GM21423 (cell line): ENCODE data around the gene FGF2.

Source experiments
- ATAC-seq: cut with Tn5 transposase; IDR thresholded peaks from one replicate; pipeline ENCODE4 v1.9.1; 2021; ENCODE audit warnings: mild to moderate bottlenecking, moderate library complexity; ENCODE audit not compliant: unreplicated experiment

Gene FGF2

DNA sequence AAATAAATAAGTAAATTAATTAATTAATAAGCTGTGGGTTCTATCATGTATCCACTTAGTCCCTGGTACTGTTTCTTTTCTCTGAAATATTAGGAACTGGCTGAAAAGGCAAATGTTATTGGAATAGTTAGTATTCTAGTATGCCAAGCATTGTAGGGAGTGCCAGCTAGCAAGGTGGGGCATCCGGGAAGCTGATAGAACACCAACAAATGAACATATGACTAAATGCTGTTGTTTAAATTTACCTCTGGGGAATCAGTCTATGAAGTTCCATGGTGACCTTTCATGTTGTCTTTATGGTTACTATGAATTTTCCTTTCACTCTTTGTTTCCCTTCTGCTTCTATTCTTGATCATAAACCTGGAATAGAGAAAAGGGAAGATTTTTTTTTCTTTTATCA lies 63.1 kb downstream of the FGF2 start:
- no peak for ATAC-seq

DNA sequence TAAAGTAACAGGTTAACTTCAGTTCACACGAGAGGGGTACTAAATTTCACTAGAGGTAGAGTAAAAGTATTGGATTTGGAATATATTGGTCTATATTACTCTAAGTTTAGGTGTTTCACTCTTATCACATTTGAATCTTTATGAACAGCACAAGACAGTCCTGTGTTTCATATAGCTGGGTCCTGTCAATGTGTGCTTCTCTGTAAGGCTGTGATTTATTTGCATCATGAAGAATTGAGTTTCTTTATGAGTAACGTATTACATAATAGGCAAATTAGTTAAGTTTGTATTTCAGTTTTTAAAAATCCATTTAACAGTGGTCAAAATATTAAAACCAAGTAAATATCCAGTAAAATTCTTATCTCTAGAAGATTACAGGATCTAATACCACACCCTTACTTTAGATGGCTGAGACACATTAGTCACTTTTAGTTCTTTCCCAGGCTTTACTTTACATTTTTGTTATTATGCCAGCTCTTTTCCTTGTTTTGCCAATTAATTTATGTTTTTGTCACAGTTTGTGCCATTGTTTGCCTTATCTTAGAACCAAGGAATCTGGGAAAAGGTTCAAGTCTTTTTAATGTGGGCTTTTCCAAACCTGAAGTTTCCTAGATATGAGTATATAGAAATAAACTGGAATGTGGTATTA lies 63.6 kb downstream of the FGF2 start:
- no peak for ATAC-seq

DNA sequence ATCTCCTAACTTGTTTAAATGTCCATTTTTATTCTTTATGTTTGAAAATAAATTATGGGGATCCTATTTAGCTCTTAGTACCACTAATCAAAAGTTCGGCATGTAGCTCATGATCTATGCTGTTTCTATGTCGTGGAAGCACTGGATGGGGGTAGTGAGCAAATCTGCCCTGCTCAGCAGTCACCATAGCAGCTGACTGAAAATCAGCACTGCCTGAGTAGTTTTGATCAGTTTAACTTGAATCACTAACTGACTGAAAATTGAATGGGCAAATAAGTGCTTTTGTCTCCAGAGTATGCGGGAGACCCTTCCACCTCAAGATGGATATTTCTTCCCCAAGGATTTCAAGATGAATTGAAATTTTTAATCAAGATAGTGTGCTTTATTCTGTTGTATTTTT lies 68.2 kb downstream of the FGF2 start:
- ATAC-seq: no peak

DNA sequence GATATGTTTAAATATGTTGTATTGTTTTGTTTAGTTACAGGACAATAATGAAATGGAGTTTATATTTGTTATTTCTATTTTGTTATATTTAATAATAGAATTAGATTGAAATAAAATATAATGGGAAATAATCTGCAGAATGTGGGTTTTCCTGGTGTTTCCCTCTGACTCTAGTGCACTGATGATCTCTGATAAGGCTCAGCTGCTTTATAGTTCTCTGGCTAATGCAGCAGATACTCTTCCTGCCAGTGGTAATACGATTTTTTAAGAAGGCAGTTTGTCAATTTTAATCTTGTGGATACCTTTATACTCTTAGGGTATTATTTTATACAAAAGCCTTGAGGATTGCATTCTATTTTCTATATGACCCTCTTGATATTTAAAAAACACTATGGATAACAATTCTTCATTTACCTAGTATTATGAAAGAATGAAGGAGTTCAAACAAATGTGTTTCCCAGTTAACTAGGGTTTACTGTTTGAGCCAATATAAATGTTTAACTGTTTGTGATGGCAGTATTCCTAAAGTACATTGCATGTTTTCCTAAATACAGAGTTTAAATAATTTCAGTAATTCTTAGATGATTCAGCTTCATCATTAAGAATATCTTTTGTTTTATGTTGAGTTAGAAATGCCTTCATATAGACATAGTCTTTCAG lies 68.8 kb downstream of the FGF2 start:
- ATAC-seq: no peak

DNA sequence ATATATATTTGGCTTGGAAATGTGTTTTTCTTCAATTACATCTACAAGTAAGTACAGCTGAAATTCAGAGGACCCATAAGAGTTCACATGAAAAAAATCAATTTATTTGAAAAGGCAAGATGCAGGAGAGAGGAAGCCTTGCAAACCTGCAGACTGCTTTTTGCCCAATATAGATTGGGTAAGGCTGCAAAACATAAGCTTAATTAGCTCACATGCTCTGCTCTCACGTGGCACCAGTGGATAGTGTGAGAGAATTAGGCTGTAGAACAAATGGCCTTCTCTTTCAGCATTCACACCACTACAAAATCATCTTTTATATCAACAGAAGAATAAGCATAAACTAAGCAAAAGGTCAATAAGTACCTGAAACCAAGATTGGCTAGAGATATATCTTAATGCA lies 69.6 kb downstream of the FGF2 start:
- no peak for ATAC-seq

DNA sequence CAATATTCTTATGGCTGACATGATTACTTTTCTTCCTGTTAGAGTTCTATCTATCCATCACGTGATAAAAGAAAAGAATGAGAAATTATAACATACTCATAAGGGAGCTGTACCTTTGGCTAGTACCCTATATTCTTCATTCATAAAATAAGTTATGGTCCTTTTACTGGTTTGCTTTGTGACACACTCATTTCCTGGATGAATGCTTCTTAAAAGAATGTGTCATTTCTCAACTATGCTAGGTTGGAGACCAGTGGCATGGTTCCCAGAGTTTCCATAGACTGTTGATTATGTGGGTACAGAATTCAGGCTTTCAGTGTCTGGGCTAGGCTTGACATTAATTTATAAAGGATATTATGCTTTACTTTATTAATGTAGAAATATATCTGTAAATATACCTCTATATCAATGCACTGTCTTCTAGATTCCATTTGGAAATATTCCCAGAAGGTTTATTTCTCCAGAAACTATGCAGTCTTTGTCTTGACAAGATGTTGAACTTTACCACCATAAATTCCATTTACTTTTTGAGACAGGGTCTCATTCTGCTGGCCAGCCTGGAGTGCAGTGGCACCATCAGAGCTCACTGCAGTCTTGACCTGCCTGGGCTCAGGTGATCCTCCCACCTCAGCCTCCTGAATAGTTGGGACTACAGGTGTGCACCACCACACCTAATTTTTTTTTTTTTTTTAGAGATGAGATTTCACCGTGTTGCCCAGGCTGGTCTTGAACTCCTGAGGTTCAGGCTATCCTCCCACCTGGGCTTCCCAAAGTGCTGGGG lies 71.9 kb downstream of the FGF2 start:
- ATAC-seq: no peak

DNA sequence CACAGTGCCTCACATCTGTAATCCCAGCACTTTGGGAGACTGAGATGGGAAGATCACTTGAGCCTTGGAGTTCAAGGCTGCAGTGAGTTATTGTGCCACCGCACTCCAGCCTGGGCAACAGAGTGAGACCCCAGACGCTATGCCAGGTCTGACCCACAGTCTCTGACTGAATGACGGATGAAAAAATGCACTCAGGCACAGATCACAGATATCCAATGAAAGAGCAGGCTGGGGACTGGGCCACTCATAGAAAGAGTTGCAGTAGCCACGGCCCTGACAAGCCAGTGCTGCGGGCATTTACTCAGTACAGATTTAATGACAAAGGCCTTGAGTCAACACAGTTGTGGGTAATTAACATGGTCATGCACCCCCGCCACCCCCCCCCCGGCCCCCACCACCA lies 73.1 kb downstream of the FGF2 start:
- ATAC-seq: no peak

DNA sequence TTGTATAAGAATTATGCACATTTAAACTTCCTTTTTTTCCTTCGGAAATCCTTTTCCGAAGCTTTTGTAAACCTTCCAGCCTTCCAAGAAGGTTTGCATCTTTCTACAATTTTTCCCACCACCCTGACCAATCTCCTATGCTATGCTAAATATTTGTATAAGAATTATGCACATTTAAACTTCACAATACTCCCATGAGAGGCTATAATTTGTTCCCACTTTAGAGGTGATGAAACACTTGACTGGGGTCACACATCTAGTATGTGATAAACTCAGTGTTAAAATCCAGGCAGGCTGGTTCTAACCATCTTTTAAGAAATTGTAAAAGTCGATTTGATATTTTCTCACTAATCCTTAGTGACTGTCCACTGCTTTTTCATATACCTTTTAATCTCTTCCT lies 73.7 kb downstream of the FGF2 start:
- no peak for ATAC-seq

DNA sequence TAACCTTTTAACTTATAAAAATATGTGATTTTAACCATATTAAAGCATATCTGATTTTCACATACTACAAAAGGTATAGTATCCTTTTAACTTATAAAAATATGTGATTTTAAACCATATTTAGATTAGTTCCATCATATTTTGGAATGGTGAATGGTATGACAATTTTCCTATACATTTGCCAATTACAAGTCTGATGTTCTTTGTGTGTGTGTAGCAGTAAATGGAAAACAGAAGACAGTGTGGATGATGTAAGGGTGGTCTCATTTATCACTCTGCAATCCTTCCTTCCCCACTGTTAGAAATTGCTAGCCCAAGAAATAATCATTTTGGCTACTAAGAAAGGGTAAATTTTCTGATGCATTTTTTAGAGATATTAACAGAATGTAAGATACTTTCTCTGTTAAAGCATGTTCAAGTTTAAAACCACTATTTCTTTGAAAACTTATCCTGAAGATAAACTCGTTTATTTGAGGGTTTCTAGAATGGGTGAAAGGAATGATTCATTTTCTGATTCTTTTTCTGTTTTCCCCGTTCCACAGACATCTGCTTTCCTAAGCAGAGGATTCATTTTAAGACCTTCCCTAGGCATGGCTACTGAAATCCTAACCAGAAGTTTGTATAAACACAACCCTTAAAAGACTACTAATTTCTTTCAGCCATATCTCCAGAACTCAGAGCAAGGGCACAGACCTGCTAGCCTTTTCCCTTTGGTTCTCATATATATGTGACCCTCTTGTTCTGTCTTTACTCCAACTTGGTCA lies 74.8 kb downstream of the FGF2 start:
- no peak for ATAC-seq

DNA sequence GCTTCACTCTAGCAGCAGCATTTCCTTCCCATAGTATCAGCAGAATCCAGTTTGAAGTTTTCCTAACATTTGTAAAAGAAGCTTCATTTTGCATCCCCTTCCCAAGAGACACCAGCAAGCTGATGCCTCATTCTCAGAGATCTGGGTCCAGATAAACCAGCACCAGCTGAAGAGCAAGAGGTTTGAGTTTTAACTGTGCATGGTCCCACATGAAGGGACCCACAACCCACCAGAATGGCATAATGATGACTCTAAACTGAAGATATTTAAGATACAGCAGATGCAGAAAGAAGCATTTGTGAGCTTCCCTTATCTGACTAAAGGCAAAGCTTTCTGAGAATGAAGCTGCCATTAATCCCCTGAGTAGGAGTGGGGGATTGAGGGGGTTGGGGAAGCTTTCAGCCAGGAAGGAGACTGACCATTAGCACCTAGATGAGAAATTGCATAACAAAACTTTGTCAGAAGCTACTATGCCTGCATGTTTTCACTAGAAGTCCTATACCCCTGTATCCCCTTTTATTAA lies 77.2 kb downstream of the FGF2 start:
- ATAC-seq: no peak

DNA sequence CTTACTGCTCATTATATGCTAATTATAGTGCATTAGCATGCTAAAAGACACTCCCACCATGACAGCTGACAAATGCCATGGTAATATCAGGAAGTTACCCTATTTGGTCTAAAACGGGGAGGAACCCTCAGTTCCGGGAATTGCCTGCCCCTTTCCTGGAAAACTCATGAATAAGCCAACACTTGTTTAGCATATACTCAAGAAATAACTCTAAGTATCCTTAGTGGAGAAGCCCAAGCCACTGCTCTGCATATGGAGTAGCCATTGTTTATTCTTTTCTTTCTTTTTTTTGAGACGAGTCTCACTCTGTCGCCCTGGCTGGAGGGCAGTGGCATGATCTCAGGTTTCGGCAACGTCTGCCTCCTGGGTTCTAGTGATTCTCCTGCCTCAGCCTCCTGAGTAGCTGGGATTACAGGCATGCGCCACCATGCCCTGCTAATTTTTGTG lies 80.3 kb downstream of the FGF2 start:
- ATAC-seq: no peak

DNA sequence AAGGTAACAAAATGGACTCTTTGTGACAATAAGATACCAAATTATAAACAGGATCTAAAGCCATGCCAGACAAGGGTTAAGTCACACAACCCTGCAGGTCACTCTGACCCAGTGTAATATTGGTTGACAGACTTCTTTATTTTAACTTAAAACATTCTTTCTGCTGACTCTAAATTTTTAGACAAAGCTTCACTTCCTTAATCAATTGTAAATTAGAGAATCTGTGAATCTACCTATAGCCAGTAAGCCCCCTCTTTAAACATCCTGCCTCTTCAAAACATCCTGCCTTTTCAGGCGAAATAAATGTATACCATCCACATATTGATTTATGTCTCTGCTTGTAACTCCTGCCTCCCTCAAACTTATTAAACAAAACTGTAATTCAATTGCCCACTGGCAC lies 81.6 kb downstream of the FGF2 start:
- ATAC-seq: no peak

DNA sequence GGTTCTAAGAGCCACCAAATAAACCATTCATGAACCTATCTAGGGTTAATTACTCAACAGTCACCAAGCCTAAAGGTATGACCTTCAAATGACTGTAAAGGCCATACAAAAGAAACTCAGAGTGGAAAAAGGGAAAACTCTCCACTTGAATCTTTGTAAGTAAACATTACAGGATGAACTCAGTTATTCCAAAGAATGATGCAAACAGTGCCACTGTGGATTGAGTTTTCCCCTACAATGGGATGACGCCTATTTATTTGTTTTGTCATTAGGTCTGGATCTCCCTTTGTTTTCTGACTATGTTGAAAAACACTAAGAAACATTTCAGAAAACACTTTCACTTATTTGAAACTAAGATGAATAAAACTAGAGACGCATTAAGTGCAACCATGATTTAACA lies 83.1 kb downstream of the FGF2 start:
- ATAC-seq: no peak

DNA sequence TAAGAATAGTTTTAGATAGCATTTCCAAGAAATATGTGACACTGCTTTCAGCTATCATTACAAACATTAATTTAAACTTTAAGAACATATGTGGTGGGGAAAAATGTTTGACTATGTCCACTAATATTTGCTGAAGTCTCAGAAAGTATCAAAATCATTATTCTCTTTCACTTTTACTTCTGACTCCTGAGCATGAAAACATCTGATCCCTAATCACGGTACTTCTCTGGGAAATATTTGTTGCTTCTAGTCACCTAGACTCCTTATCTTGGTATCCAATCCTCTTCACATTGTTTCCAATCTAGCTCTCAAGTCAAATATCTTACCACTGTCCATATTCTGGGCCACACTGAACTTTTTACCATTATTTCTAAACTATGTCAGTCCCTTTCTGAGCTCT lies 85.0 kb downstream of the FGF2 start:
- ATAC-seq: no peak

DNA sequence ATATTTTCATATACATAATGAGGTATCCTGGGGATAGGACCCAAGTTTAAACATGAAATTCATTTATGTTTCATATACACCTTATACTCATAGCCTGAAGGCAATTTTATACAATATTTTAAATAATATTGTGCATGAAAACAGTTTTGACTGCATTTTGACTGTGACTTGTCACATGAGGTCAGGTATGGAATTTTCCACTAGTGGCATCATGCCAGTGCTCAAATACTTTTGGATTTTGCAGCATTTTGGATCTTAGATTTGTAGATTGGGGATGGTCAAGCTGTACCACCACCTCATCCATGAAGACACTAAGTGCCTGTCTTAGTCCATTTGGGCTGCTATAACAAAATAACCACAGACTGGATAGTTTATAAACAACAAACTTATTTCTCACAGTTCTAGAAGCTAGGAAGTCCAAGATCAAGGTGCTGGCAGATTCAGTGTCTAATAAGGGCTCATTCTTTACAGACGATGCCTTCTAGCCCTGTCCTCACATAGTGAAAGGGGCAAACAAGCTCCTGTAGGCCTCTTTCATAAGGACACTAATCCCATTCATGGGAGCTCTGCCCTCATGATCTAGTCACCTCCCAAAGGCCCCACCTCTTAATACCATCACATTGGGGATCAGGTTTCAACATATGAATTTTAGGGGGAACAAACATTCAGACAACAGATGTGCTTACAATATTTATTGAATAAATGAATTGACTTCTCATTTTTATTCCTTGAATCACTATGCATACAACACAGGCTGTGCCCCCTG lies 86.4 kb downstream of the FGF2 start:
- ATAC-seq: no peak

DNA sequence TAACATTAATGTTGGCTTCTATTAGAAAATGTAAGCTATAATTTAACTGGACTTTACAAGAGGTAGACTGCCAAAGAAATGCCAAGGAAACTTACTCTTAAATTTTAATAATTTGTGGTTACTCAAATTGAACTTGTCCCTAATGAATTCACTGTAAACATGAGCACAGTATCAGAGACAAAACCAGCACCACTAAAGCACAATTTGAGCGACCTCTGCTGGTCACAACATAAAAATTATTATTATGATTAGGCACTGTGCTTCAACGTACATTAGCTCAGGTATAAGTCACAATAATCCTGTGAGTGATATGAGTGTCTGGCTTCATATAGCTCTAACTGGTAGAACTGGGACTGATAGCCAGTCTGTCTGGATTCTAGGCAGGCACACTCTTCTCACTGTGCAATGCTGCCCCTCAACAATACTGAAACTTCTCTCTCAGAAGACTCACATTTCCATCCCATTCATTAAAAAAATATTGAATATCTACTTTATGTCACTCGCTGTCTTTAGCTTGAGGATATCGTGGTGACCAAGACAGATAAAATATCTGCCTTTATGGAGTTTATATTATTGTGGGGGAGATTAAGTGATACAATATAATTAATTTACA lies 87.8 kb downstream of the FGF2 start:
- ATAC-seq: peak; percentile 84

DNA sequence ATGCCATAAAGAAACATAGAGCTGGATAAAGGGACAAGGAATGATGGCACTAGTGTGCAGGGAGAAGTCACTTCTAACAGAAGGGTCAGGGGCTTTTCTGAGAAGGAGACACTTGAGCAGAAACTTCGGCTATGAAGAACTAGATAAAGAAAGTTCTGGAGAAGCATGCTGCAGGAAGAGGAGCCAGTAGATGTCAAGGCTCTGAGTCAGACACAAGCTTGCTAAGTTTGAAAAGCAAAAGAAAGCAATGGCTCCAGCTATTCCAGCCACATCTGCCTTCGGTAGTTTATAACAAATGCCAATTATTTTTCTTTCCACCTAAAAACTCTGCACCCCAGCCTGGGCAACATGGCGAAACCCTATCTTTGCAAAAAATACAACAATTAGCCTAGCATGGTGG lies 88.3 kb downstream of the FGF2 start:
- no peak for ATAC-seq

DNA sequence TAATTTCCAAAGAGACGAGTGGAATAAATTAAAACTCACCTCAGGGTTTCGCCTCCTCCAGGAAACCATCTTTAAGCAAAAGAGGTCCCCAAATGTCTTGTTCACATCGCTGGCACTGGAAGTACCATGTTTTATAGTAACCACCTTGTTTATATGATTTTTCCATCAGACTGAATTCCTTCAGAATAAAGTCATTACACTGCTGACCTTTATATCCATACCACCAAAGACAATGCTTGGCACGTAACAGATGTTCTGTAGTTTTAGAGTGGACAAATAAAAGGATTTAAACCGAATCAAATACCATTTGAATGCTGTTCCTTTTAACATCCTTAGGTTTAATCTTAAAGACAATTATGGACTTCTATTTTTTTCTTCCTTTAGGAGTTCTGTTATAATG lies 91.1 kb downstream of the FGF2 start:
- no peak for ATAC-seq

DNA sequence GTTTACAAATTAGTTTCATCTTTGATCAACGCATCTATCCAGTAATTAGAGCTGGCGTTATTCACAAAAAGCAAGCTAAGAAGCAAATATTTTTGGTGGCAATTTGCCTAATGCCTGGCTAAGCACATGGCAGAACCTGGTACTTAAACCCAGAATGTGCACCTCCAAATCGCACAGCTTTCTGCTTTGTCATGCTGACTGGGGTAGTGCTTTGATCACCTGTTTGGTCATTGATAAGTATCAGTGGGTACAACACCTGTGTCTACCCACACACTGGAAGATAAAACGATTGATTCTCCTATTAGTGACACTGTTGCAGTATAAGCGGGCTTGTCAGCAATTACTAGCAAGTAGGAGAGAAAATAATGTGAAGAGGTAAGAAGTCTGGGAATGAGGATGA lies 93.8 kb downstream of the FGF2 start:
- no peak for ATAC-seq

DNA sequence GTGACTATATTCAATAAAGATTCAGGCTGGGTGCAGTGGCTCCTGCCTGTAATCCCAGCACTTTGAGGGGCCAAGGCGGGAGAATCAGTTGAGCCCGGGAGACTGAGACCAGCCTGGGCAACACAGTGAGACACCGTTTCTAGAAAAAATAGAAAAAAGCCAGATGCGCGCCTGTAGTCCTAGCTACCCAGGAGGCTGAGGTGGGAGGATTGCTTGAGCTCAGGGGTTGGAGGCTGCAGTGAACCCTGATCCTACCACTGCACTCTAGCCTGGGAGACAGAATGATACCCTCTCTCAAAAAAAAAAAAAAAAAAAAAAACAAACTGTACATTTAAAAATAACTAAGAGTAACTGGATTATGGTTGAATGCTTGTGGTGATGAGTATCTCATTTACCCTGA lies 94.7 kb downstream of the FGF2 start:
- no peak for ATAC-seq
